ENCODE results near the gene PGD.

Gene PGD

DNA sequence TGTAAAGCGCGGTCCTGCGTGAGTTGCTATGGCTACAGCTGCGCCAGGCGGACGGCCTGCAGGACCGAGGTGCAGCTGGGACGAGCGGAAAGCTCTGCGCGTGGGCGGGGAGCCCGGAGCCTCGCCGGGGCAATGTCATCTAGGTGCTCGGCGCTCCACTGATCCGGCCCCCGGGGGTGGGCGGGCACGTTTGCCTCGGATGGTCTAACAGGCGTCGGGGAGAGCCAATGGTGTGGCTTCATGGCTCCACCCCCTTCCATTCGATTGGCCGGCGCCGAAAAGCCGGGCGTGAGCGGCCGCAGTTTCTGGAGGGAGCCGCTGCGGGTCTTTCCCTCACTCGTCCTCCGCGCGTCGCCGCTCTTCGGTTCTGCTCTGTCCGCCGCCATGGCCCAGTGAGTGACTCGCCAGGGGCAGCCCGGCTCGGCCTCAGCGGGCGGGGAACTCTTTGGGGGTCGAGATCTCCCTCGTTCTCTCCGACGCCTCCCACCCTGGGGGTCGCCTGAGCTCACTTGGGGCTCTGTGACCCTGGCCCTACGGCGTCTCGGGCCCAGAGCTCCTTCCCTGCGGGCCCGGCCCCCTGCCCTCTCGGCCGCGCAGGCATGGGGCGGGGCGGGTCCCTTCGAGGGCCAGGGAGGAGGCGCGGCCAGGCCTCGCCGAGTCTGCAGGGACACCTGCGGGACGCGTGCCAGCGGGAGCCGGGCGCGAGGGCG is at the start of gene PGD:
Gene PGD (plus strand): TSS at position 331 of the 710 bp plus-strand sequence. CDS start 54 bp downstream, at position 385.
- peak; percentile 76 to 99 (median 96) for DNase-seq

DNA sequence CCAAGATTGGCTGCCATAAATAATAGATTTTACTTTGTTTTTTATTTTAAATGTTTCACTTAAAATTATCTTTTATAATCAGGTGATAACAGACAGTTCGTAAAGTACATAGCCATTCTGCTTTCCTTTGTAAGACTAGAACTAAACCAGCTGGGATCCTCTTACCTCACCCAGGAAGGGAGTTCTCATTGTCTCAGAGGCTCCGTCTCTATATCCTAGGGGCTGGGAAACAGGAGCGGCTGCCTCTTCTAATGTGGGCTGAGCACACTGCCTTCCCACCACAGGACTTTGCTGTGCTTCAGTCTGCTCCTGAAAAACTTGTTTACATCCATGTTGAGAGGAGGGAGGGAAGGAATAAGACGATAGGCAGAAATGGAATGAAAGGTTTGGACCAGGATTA is 45.6 kb upstream of the PGD start:
- no peak for DNase-seq

DNA sequence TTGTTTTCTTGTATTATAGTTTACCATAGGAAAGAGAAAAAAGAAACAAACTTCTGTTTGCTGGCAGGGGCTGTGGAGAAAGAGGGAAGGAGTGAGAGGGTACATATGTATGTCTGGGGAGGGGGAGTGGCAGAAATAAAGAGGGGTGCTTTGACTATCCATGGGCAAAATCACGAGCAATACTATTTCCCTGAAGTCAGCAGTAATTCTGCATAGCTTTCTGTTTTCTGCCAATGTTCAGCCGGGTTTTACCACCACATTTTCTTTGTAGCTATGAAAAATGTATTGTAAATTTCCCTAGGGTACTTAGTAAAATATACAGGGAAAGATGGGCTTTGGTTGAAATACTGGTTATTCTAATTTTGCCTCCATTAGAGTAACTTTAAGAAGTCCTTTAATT is 45.2 kb upstream of the PGD start:
- DNase-seq, result no peak

DNA sequence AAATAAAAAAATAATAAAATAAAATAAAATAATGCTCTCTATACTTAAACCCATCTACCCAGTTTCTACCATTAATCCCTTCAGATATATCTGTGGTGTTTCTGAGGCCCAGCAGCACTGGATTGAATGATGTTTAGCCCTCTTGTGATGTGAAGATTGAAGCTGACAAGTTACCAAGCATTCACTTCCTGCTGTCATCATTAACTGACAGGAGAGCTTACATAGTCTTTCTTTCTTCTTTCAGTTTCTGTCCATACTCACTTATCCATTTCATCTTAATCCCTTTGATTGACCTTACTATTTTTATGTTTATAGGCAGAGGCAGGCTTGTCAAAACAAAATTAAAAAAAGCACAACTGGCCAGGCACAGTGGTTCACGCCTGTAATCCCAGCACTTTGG is 38.8 kb upstream of the PGD start:
- DNase-seq, result no peak

DNA sequence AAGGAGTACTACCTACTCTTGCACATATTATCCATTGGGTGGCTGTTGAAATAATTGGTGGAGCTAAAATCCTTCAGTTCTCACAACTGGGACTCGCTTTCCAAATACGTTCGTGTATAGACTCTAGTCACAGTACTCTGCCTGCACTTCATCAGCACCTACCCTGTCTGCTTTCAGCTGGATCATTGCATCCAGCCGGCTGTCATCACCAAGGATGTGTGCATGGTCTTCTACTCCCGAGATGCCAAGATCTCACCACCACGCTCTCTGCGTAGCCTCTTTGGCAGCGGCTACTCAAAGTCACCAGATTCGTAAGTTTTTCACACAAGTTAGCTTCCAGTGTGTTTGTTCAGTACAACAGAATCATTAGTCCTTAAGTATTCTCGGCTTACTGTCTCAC is 37.3 kb upstream of the PGD start:
- no peak for DNase-seq

DNA sequence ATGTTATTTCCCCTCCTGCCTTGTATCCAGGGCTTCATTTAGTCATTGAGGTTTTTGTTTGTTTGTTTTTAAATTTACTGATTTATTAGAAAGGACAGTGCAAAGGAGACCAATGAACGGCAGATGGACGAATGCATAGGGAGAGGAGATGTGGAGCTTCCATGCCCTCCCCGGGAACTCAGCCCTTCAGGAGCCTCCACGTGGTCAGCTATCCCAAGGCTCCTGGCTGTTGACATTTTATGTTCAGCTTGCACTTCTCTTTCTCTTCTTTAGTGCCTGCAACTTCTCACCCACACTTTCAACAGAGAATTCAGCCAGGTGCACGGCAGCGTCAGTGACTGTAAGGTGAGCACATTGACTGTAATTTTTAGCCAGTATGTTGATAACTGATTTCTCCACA is 30.7 kb upstream of the PGD start:
- DNase-seq, result no peak

DNA sequence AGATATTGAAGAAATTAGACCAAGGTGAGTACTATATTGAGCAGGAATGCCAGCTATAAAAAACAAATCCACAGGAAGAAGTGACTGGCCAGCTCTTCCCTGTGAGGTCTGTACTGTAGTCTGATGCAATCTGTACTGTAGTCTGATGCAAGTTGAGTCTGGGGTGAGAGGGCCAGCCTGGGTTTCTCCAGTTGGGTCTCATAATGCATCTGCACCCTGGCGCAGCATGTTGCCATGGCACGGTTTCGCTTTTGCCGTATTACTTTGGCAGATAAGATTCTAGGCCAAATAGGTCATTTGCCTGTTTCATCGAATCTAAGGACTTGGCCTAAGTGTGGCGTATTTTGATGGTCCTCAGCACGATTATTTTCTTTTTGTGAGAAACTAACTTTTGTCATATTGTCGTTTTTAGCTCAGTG is 24.4 kb upstream of the PGD start:
- no peak for DNase-seq

DNA sequence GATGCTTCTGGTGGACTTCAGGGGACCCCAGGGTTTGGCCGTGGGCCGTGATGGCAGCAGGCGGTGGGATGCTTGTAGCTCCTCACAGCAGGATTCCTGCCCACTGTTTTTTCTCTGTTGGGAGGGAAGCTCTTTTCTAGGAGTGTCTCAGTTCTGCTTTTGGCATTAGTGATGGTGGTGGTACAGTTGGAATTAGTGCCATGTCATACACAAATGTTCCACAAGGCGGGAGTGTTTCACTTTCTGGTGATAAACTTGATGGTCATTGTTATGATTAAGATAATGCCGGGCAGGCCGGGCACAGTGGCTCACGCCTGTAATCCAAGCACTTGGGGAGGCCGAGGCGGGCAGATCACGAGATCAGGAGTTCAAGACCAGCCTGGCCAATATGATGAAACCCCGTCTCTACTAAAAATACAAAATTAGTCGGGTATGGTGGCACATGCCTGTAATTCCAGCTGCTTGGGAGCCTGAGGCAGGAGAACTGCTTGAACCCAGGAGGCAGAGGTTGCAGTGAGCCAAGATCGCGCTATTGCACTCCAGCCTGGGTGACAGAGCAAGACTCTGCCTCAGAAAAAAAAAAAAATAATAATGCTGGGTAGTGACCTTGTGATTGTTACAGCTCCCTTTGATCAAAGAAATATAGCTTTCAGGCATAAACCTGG is 21.4 kb upstream of the PGD start:
- DNase-seq, result peak in 32 of 56 donors; percentile 4 to 58 (median 20)

DNA sequence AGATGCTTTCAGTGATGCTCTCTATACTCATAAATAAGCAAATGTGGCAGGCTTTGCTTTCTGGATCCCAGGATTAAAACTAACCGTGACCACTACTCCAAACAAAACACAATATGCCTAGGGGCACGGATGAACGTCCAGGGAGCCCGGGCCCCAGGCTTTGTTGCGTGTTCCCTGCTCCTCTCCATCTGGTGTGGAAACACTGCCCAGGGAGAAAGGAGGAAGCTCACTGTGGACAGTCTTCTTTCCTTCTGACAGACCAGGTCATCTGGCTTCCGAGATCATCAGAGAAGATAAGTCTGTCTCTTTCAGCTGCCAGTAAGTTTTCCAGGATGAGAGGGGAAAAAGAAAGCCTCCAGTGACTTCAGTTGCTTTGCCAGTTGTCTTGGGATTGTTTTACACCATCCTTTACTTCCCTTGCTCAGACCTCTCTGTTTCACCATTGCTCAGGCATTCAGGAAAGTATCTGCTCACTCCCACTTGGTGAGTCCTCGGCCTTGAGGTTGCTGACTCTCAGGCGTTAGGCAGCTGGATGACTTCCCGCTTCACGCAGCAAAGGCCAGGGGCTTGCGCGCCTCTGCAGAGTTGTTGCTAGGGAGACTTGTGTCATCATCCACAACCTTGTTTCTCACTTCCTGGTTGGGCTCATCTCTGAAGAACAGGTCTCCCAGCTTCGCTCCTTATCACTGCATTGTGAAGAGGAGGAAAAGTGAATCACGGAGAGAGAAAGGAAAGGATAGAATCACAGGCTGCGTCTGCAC is 20.6 kb upstream of the PGD start:
- peak in 26 of 56 donors; percentile 3 to 51 (median 16) for DNase-seq

DNA sequence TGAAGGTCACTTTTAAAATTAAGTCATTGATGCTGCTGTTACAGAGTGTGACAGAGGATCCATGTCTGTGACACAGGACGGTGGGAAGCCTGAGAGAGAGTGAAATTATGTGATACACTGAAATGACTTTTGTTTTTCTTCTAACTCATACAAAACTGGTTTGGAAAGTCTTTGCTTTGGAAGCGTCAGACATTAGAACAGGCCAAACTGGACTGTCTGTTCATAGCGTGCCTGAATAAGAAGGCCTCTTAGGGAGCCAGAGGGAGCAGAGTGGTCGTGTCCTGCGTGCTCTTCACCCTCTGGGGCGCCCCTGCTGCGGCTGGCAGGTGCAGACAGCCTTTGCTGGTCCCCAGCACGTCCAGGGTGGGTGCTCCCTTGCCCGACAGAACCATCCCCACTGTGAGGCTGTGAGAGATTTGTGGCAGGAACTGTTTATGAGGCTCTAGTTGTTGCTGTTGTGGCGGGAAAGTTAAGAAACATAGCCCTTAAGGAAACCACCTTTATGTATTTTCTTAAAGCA is 19.7 kb upstream of the PGD start:
- no peak for DNase-seq

DNA sequence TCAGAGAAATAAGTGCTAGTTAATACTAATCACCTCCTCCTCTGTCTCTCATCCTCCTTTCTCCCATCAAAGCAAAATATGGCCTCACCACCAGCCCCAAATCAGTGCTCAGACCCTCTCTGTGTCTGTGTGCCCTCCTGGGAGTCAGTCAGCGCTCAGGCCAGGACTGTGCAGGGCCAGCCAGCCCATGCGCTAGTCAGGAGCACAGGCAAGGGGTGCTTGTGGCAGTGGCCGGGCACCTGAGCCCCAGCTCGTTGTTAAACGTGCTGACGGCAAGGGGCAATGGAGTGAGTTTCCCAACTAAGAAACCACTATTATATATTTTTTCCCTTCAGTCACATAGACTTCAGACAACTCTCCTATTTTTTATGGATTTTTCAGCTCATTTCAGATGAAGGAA is 19.2 kb upstream of the PGD start:
- no peak for DNase-seq

DNA sequence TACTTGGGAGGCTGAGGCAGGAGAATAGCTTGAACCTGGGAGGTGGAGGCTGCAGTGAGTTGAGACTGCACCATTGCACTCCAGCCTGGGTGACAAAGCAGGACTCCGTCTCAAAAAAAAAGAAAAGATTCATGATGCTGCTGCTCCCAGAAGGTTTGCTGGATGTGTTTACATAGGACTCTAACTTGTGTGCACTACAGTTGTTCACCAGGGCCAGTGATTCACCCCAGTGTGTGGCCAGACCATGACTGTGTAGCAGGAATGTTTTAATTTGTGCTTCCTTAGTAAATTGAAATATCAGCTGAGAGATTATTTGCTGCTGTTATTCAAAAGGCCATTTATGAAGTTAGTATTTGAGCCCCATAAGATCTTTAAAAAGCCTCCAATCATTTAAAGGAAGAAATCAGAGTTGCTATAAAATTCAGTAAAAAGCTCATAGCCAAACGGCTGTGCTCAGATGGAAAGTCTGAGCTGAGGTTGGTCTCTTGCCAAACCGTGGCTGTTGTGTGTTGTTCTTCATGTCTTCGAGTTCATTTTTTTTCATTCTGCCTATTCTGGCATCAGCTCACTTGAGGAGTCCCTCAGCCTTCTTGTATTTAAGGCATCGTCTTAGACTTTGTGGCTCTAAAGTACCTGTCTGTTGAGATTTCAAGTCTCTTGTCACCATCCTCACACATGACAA is 18.1 kb upstream of the PGD start:
- DNase-seq, result peak in 10 of 56 donors; percentile 2 to 29 (median 8)

DNA sequence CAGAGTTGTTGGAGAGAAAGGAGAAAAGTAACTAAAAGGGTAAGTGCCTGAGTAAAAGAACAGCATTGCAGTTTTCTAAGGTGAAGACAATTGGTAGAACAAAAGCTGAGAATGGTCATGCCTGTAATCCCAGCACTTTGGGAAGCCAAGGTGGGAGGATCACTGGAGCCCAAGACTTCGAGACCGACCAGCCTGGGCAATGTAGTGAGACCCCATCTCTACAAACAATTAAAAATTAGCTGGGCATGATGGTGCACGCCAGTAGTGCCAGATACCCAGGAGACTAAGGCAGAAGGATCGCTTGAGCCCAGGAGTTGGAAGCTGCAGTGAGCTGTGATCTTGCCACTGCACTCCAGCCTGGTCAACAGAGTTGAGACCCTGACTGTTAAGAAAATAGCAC is 15.2 kb upstream of the PGD start:
- DNase-seq, result no peak

DNA sequence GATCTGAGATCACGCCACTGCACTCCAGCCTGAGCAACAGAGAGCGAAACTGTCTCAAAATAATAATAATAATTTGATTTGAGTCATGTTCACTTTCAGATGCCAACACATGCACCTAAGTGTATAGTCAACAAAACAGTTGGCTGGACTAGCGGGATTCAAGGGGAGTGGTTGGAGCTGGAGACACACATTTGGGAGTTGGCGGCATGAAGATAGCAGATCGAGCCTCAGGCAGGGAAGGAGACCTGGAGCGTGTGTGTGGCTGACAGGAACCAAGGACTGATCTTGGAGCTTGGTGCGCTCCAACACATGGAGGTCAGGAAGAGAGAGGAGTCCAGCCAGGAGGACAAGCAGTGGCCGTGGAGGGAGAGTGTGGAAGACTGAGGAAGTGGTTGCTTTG is 14.6 kb upstream of the PGD start:
- no peak for DNase-seq

DNA sequence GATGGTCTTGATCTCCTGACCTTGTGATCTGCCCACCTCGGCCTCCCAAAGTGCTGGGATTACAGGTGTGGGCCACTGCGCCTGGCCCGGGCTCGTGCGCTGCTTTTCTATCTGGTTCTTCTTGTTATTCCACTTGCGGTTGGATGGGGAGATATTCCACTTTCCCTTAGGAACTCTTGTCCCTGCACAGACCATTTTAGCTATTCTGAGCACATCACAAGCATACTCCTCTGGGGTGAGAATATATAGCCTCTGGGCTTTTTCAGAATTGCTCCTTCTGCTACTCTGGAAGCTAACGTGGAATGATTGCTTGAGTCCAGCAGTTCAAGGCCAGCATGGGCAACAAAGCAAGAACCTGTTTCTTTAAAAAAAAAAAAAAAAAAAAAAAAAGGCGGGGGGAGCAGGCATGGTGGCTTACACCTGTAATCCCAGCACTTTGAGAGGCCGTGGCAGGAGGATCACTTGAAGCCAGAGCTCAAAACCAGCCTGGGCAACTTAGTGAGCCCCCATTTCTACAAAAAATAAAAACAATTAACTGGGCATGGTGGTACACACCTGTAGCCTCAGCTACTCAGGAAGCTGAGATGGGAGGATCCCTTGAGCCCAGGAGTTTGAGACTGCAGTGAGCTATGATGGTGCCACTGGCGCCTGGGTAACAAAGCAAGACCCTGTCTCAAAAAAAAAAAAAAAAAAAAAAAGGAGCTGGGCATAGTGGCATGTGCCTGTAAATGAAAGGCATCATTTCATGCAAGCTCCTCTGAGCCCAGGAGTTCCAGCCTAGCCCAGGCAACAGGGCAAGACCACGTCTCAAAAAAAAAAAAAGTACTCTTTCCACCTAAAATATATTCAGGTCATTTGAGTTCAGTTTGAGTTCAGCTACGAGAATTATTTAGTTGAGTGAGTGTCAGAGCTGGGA is 11.8 kb upstream of the PGD start:
- no peak for DNase-seq

DNA sequence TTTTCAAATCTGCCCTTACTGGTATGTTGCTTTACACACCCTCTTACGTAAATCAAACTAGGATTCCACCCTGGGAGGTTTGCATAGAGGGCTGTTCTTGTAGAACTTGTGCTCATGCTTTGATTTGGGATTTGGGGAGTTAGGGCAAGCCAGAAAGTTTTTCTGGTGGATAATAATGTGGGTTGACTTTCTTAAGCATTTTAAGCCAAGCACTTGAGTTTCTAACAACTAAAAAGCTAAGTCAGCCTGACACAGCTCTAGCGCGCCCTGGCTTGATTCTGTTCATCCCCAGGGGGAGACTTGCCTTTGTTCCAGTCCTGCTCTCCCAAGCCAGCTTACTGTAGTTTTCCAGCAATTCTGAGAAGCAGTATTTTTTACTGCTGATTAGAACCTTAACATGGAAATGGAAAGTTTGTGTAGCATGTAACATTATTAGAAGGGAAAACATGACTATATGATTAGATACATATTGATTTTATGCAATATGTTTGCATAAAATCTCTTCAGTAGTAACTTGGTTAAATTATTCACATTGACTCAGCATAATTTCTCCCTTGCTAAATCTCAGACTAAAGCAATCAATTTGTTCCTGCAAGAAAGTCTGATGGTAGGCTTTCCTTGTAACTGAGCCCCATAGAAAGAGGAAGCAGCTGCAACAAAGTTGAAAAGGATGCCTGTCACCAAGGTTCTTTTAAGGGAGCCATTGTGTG is 11.0 kb upstream of the PGD start:
- DNase-seq, result peak in 14 of 56 donors; percentile 1 to 42 (median 8)

DNA sequence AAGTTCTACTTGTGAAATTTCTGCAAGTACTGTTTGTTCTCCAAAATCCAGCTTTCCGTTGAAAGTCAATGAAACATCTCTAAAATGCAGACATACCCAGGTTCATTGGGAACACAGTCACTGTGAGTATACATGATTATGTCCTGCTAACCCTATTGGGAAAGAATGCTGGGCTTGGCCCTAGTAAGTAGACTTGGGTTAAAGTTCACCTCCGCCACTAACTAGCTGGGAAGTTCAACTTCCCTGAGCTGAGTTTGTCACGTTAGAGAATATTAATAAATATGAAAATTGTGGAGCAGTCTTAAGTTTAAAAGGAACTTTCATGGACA is 10.5 kb upstream of the PGD start:
- no peak for DNase-seq

DNA sequence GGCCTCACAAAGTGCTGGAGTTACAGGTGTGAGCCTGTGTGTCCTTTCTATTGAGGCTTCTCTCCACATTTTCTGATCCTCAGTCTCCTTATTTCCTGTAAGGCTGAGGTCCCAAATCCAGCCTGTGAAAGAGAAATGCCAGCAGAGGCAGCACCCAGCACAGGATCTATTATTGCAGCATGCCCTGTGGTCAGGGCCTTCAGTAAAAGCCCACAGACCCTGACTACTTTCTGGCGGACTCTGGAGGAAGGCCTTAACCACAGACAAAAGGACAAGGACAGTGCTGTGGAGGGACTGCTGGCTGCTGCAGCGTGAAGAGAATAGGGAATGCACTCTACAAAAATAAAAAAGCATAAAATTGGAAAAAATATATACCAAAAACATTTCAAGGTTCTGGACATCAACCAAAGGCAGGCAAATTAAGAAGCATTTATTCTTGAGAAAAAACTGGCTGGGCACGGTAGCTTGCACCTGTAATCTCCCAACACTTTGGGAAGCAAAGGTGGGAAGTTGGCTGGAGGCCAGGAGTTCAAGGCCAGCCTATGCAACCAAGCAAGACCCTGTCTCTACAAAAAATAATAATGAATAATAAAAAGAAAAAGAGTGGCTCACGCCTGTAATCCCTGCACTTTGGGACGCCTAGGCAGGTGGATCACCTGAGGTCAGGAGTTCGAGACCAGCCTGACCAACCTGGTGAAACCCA is 9.4 kb upstream of the PGD start:
- DNase-seq, result no peak

DNA sequence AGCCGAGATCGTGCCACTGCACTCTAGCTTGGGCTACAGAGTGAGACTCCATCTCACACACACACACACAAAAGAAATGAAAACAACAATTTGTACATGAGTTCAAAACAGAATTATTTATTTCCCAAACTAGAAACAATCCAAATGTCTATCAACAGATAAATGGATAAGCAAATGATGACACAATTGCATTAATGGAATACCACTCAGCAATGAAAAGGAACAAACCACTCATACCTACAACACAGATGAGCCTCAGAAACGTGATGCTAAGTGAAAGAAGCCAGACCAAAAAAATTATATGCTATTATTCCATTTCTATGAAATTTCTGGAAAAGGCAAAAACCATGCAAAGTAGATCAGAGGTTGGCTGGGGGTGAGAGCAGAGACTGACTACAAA is 2.0 kb upstream of the PGD start:
- no peak for DNase-seq

Data from nucleus accumbens (tissue), 56 donors.